CMK (cell line): Measurements from ENCODE around the gene USP17L28.
"Not testable (repeated sequence)": the region's sequence is repeated elsewhere in the genome, so short reads cannot be mapped to it uniquely, and the experiment has no call there.

ENCODE experiments used
- DNase-seq: peaks from one replicate; pipeline ENCODE4 v3.0.0-alpha.2; 2010; ENCODE audit warnings: low read depth

The USP17L28 gene, protein sequence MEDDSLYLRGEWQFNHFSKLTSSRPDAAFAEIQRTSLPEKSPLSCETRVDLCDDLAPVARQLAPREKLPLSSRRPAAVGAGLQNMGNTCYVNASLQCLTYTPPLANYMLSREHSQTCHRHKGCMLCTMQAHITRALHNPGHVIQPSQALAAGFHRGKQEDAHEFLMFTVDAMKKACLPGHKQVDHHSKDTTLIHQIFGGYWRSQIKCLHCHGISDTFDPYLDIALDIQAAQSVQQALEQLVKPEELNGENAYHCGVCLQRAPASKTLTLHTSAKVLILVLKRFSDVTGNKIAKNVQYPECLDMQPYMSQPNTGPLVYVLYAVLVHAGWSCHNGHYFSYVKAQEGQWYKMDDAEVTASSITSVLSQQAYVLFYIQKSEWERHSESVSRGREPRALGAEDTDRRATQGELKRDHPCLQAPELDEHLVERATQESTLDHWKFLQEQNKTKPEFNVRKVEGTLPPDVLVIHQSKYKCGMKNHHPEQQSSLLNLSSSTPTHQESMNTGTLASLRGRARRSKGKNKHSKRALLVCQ

DNA sequence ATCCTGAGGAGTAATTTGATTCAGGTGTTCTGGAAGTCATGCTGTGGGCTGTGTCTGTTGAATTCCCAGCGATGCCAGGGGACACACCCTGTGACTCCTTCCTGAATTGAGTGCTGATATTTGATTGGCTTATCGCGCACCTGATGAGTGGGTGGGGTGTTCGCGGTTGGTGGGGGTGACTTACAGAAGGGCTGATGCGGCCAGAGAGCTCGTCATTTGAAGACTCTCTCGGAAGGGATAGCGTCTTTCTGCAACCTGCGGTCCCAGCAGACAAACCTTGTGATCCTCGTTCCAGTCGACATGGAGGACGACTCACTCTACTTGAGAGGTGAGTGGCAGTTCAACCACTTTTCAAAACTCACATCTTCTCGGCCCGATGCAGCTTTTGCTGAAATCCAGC, at the start of gene USP17L28:
TSS of gene USP17L28 (plus strand) at position 301 of the 400 bp plus-strand sequence. CDS start at position 301, 0 bp downstream.
- not testable (repeated sequence) for DNase-seq

DNA sequence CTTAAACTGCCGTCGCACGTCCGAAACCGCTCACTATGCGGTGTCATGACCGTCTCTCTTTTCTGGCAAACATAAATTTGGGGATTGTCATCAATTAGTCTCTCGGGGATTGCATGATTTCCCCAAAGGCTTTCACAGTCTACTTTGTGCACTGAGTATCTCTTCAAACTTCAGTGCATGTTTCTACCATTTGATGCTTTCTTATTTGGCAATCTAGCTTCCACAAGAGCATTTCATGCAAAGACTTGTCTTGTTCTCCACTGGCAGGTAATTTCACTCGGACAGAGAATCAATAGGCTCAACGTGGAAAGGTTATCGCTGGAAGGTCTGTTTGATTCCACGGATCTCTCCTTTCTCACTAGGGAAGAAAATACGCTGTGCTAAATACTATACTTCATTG, 24.5 kb upstream of the USP17L28 start:
- not testable (repeated sequence) for DNase-seq

DNA sequence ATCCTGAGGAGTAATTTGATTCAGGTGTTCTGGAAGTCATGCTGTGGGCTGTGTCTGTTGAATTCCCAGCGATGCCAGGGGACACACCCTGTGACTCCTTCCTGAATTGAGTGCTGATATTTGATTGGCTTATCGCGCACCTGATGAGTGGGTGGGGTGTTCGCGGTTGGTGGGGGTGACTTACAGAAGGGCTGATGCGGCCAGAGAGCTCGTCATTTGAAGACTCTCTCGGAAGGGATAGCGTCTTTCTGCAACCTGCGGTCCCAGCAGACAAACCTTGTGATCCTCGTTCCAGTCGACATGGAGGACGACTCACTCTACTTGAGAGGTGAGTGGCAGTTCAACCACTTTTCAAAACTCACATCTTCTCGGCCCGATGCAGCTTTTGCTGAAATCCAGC, 23.8 kb upstream of the USP17L28 start, which contains the start of gene USP17L24:
TSS of gene USP17L24 (plus strand) at position 301 of the 400 bp plus-strand sequence. CDS start at position 301, 0 bp downstream.
- DNase-seq: not testable (repeated sequence)

DNA sequence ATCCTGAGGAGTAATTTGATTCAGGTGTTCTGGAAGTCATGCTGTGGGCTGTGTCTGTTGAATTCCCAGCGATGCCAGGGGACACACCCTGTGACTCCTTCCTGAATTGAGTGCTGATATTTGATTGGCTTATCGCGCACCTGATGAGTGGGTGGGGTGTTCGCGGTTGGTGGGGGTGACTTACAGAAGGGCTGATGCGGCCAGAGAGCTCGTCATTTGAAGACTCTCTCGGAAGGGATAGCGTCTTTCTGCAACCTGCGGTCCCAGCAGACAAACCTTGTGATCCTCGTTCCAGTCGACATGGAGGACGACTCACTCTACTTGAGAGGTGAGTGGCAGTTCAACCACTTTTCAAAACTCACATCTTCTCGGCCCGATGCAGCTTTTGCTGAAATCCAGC, 19.1 kb upstream of the USP17L28 start, which contains the start of gene USP17L25:
TSS of gene USP17L25 (plus strand) at position 301 of the 400 bp plus-strand sequence. CDS start at position 301, 0 bp downstream.
- DNase-seq: not testable (repeated sequence)

DNA sequence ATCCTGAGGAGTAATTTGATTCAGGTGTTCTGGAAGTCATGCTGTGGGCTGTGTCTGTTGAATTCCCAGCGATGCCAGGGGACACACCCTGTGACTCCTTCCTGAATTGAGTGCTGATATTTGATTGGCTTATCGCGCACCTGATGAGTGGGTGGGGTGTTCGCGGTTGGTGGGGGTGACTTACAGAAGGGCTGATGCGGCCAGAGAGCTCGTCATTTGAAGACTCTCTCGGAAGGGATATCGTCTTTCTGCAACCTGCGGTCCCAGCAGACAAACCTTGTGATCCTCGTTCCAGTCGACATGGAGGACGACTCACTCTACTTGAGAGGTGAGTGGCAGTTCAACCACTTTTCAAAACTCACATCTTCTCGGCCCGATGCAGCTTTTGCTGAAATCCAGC, 14.3 kb upstream of the USP17L28 start, which contains the start of gene USP17L26:
TSS of gene USP17L26 (plus strand) at position 301 of the 400 bp plus-strand sequence. CDS start at position 301, 0 bp downstream.
- DNase-seq: not testable (repeated sequence)

DNA sequence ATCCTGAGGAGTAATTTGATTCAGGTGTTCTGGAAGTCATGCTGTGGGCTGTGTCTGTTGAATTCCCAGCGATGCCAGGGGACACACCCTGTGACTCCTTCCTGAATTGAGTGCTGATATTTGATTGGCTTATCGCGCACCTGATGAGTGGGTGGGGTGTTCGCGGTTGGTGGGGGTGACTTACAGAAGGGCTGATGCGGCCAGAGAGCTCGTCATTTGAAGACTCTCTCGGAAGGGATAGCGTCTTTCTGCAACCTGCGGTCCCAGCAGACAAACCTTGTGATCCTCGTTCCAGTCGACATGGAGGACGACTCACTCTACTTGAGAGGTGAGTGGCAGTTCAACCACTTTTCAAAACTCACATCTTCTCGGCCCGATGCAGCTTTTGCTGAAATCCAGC, 9.6 kb upstream of the USP17L28 start, which contains the start of gene USP17L5:
TSS of gene USP17L5 (plus strand) at position 301 of the 400 bp plus-strand sequence. CDS start at position 301, 0 bp downstream.
- not testable (repeated sequence) for DNase-seq

DNA sequence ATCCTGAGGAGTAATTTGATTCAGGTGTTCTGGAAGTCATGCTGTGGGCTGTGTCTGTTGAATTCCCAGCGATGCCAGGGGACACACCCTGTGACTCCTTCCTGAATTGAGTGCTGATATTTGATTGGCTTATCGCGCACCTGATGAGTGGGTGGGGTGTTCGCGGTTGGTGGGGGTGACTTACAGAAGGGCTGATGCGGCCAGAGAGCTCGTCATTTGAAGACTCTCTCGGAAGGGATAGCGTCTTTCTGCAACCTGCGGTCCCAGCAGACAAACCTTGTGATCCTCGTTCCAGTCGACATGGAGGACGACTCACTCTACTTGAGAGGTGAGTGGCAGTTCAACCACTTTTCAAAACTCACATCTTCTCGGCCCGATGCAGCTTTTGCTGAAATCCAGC, 4.8 kb upstream of the USP17L28 start, which contains the start of gene USP17L27:
TSS of gene USP17L27 (plus strand) at position 301 of the 400 bp plus-strand sequence. CDS start at position 301, 0 bp downstream.
- DNase-seq: not testable (repeated sequence)

DNA sequence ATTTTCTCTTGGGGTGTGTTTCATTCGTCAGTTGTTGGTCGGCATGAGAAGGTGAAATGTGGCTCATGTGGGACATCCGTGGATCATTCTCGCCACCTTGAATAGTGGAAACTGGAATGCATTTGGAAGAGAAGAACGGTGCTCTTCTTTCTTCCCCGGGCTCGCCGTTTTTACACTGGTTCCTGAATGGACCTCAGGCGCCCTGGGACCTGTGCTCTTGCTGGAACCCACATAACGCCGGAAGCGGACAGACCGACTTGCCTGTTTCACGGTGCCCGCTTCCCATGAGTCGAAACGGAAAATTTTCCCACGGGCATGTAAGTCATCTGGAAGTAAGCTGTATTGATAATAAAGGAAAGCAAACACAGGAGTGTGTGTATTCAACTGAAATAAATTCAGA, 2.2 kb downstream of the USP17L28 start:
- DNase-seq: not testable (repeated sequence)

DNA sequence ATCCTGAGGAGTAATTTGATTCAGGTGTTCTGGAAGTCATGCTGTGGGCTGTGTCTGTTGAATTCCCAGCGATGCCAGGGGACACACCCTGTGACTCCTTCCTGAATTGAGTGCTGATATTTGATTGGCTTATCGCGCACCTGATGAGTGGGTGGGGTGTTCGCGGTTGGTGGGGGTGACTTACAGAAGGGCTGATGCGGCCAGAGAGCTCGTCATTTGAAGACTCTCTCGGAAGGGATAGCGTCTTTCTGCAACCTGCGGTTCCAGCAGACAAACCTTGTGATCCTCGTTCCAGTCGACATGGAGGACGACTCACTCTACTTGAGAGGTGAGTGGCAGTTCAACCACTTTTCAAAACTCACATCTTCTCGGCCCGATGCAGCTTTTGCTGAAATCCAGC, 4.6 kb downstream of the USP17L28 start, which contains the start of gene USP17L29:
TSS of gene USP17L29 (plus strand) at position 301 of the 400 bp plus-strand sequence. CDS start at position 301, 0 bp downstream.
- DNase-seq: not testable (repeated sequence)

DNA sequence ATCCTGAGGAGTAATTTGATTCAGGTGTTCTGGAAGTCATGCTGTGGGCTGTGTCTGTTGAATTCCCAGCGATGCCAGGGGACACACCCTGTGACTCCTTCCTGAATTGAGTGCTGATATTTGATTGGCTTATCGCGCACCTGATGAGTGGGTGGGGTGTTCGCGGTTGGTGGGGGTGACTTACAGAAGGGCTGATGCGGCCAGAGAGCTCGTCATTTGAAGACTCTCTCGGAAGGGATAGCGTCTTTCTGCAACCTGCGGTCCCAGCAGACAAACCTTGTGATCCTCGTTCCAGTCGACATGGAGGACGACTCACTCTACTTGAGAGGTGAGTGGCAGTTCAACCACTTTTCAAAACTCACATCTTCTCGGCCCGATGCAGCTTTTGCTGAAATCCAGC, 14.1 kb downstream of the USP17L28 start, which contains the start of gene USP17L30:
TSS of gene USP17L30 (plus strand) at position 301 of the 400 bp plus-strand sequence. CDS start at position 301, 0 bp downstream.
- DNase-seq: not testable (repeated sequence)

DNA sequence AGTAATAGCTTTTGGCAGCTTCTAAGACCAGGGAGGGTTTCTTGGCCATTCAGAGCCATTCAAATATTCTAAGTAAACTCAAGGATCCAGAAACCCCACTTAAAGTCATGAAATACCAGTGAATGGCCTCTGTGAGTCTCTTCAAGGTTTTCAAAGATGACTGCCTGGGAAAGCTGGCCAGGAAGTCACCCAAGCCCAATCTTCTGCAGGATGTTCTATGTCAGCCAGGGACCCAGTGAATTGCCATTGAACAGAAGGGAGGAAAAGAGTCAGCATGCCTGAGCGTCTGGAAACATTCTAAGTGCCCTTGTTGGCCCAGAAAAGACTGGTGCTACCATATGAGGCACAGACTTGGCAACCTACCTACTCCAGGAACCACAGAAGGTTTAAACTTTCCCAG, 31.2 kb downstream of the USP17L28 start:
- DNase-seq: not testable (repeated sequence)

DNA sequence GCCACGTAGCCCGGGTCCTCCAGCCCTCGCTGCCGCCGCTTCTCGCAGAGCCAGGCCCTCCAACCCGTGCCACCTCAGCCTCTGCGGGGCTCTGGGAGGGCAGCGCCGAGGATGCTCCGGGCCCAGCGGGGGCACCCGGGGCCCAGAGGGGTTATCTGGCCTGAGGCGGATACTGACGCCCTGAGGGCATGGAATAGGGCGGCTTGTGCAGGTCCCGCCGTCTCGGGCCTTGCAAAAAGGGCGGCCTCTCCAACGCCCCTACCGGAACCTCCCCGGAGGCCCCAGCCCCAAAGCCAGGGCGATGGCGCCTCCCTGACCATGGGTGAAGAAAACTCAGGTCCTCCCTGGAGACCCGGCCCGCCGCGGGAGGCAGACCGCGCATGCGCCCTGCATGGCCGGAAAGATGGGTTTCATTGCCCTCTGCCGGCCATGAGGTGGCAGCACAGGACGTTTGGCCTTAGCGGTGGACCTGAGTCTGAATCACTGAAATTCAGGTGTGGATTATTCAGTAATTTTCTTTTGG, 32.4 kb downstream of the USP17L28 start:
- DNase-seq: not testable (repeated sequence)

DNA sequence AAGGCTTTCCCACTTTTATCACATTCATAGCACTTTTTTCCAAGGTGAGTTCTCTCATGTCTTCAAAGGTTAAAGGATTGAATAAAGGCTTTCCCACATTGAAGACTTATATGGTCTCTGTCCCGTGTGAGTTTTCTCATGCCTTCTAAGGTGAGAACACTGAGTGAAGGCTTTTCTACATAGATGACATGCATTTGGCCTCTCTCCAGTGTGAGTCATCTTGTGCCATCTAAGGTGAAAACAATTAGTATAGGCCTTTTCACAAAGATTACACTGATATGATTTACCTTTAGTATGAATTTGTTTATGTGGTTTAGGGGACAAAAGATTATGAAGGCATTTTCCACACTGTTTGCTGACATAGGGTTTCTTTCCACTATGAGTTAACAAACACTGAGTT, 35.4 kb downstream of the USP17L28 start:
- no peak for DNase-seq

DNA sequence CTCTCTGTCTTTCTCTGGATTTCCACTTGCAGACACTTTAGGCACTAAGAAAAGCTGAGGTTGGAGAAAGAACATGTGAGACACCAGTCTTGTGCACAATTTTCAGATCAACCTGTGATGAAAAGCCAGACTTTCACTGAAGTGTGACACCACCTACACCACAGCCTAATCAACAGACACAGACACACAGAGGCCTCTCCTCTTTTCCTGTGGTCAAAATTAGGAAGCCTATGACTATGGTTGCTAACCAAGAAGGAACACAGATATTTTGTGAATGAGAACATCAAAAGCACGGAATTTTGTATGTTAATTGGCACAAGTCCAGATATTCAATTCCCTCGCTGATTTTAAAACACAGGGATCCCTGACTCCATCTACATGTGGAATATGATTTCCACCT, 40.3 kb downstream of the USP17L28 start:
- not testable (repeated sequence) for DNase-seq
